ENCODE data around the gene KRT83. TPM values are rescaled to one million over a fixed set of nuclear protein-coding genes. Genes with fewer than 3 reads are reported as not detected.

Gene KRT83
- total and polyA plus RNA-seq, 2 donors (not counting 1 experiment from before 2014, with no cell fraction given), result not detected

- no peaks in the 10 kb centered on the region for H3K4me1 ChIP-seq (ENCODE audit: control insufficient read depth in 2 of 2, insufficient read depth in 2 of 2, low read length in 2 of 2)
- H3K27ac ChIP-seq (ENCODE audit: low read length in 2 of 2), result no peak overlapping the region
- intact Hi-C loops (cut with micrococcal nuclease), result no loop called here
- Mint-ChIP-seq H3K9me3 (ENCODE audit: insufficient read depth) (no peaks in the 10 kb centered on the region), H3K27me3 (peaks cover 24% of the 10 kb centered on the region), H3K4me3 (no peak overlapping the region), H3K27ac (no peak overlapping the region), H3K4me1 (peaks cover 3% of the 10 kb centered on the region)
- H3K79me2 ChIP-seq (ENCODE audit: control insufficient read depth, insufficient read depth, low read length), result no peaks in the 10 kb centered on the region
- H4K20me1 ChIP-seq (ENCODE audit: control insufficient read depth, insufficient read depth, low read length, poor library complexity, severe bottlenecking), result no peaks in the 10 kb centered on the region
- no peaks in the 10 kb centered on the region for H3K36me3 ChIP-seq (replicated peaks in 1 of 2; ENCODE audit: control extremely low read depth in 1 of 2, control insufficient read depth in 1 of 2, extremely low read depth in 1 of 2, insufficient read depth in 2 of 2, low read length in 1 of 2)
- ATAC-seq (ENCODE audit: low read depth), result no peak
- no peak for DNase-seq
- ChIA-PET CTCF (no interaction called here), POLR2A (no interaction called here)
- TF ChIP-seq CTCF (IDR thresholded peaks at IDR 0.05), result no peak
- TF ChIP-seq EZH2 (IDR thresholded peaks at IDR 0.05; ENCODE audit: borderline replicate concordance, insufficient read depth, low read depth, low read length, poor library complexity, severe bottlenecking), result no peak
- H3K4me2 ChIP-seq (replicated peaks; ENCODE audit: low read depth, low read length, poor library complexity, severe bottlenecking), result no peak overlapping the region
- H2AFZ ChIP-seq (ENCODE audit: insufficient read depth, low read depth, low read length, poor library complexity, severe bottlenecking), result no peak overlapping the region
- H3K4me3 ChIP-seq (ENCODE audit: control extremely low read depth in 1 of 5, extremely low read depth in 1 of 5, insufficient read depth in 1 of 5, low read depth in 2 of 5, low read length in 4 of 5), result no peak overlapping the region
- H3K9ac ChIP-seq (ENCODE audit: low read length), result no peak overlapping the region
- WGBS (ENCODE audit: insufficient coverage), result 43% methylated on average over 6 of the region's 9 CpGs
- peaks cover 0 to 9% (median 3%) of the 10 kb centered on the region in 4 experiments for H3K27me3 ChIP-seq (replicated peaks in 1 of 4; ENCODE audit: control extremely low read depth in 1 of 4, control insufficient read depth in 3 of 4, insufficient read depth in 4 of 4, low read length in 3 of 4)
- no peaks in the 10 kb centered on the region for H3K9me3 ChIP-seq (ENCODE audit: control extremely low read depth in 1 of 3, control insufficient read depth in 2 of 3, insufficient read depth in 1 of 3, low read length in 2 of 3)
Observed at GRCh38 chr12:52351196-52352059, 30.2 kb upstream of the KRT83 start.

DNA sequence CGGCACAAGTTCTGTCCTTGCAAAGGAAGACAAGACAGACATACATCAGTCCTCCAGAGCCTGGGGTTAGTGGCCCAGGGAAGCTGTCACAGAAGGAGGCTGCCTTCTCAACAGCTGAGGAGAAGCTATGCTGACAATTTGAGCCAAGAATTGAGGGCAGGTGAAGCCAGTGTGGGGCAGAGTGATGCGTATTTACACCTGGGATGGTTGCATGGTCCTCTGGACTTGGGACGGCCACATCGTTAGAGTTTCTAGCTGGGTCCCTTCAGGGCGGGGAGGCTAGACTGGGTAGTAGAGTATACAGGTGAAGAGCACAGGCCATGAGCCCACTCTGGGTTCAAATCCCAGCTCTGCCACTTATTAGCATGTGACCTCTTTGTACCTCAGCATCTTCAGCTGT lies 29.6 kb upstream of the KRT83 start:
- no peak overlapping the region for H3K27ac Mint-ChIP-seq
- no peak overlapping the region for H3K9ac ChIP-seq (ENCODE audit: low read length)
- no peak for DNase-seq
- H3K27me3 ChIP-seq (replicated peaks in 1 of 4; ENCODE audit: control extremely low read depth in 1 of 4, control insufficient read depth in 3 of 4, insufficient read depth in 4 of 4, low read length in 3 of 4), result peaks cover 0 to 9% (median 3%) of the 10 kb centered on the region in 4 experiments
- H3K4me3 Mint-ChIP-seq, result no peak overlapping the region
- no peak for TF ChIP-seq CTCF (IDR thresholded peaks at IDR 0.05)
- no peak for TF ChIP-seq EZH2 (IDR thresholded peaks at IDR 0.05; ENCODE audit: borderline replicate concordance, insufficient read depth, low read depth, low read length, poor library complexity, severe bottlenecking)
- H3K9me3 Mint-ChIP-seq (ENCODE audit: insufficient read depth), result no peaks in the 10 kb centered on the region
- no peaks in the 10 kb centered on the region for H3K36me3 ChIP-seq (replicated peaks in 1 of 2; ENCODE audit: control extremely low read depth in 1 of 2, control insufficient read depth in 1 of 2, extremely low read depth in 1 of 2, insufficient read depth in 2 of 2, low read length in 1 of 2)
- no peak overlapping the region for H3K27ac ChIP-seq (ENCODE audit: low read length in 2 of 2)
- H3K4me2 ChIP-seq (replicated peaks; ENCODE audit: low read depth, low read length, poor library complexity, severe bottlenecking), result no peak overlapping the region
- ChIA-PET CTCF (no interaction called here), POLR2A (no interaction called here)
- peaks cover 24% of the 10 kb centered on the region for H3K27me3 Mint-ChIP-seq
- intact Hi-C loops (cut with micrococcal nuclease), result no loop called here
- no peak overlapping the region for H2AFZ ChIP-seq (ENCODE audit: insufficient read depth, low read depth, low read length, poor library complexity, severe bottlenecking)
- H3K4me1 Mint-ChIP-seq, result peaks cover 3% of the 10 kb centered on the region
- H3K79me2 ChIP-seq (ENCODE audit: control insufficient read depth, insufficient read depth, low read length), result no peaks in the 10 kb centered on the region
- H3K9me3 ChIP-seq (ENCODE audit: control extremely low read depth in 1 of 3, control insufficient read depth in 2 of 3, insufficient read depth in 1 of 3, low read length in 2 of 3), result no peaks in the 10 kb centered on the region
- no peak for ATAC-seq (ENCODE audit: low read depth)
- no peaks in the 10 kb centered on the region for H4K20me1 ChIP-seq (ENCODE audit: control insufficient read depth, insufficient read depth, low read length, poor library complexity, severe bottlenecking)
- 100% methylated on average over 4 of the region's 5 CpGs for WGBS (ENCODE audit: insufficient coverage)
- H3K4me3 ChIP-seq (ENCODE audit: control extremely low read depth in 1 of 5, extremely low read depth in 1 of 5, insufficient read depth in 1 of 5, low read depth in 2 of 5, low read length in 4 of 5), result no peak overlapping the region
- H3K4me1 ChIP-seq (ENCODE audit: control insufficient read depth in 2 of 2, insufficient read depth in 2 of 2, low read length in 2 of 2), result no peaks in the 10 kb centered on the region
